Measurements from ENCODE around the gene GAS7.

DNA sequence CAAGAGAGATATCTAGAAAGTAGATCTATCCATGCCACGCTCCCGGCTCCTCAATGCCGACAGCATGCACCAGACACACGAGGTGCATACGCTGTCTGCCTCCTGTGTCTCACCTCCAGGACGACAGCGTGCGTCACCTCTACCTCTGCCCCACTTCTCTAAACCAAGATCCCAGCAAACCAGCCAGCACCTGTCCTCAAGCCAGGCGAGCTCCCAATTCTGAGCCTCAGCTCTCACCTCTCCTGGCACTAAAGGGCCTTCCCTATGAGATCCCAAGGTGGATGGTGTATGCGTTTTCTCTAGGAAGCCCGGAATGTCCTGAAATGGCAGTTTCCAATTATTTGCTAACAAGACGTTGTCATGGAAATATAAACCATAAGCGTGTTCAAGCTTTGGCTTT is 257.1 kb downstream of the GAS7 start:
- TF ChIP-seq POLR2AphosphoS5 (IDR thresholded peaks at IDR 0.05; ENCODE audit: low read depth, low read length) = no peak
- TF ChIP-seq, protein P1, sequence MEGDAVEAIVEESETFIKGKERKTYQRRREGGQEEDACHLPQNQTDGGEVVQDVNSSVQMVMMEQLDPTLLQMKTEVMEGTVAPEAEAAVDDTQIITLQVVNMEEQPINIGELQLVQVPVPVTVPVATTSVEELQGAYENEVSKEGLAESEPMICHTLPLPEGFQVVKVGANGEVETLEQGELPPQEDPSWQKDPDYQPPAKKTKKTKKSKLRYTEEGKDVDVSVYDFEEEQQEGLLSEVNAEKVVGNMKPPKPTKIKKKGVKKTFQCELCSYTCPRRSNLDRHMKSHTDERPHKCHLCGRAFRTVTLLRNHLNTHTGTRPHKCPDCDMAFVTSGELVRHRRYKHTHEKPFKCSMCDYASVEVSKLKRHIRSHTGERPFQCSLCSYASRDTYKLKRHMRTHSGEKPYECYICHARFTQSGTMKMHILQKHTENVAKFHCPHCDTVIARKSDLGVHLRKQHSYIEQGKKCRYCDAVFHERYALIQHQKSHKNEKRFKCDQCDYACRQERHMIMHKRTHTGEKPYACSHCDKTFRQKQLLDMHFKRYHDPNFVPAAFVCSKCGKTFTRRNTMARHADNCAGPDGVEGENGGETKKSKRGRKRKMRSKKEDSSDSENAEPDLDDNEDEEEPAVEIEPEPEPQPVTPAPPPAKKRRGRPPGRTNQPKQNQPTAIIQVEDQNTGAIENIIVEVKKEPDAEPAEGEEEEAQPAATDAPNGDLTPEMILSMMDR (IDR thresholded peaks at IDR 0.05 in 2 of 3, conservative IDR thresholded peaks at IDR 0.05 in 1 of 3; ENCODE audit: borderline replicate concordance in 1 of 3, insufficient read depth in 1 of 3, low read depth in 2 of 3, low read length in 2 of 3) = no peak

Measured in HCT116 (cell line).